Esophagus muscularis mucosa (tissue), 3 donors: ENCODE data around the gene RALGPS2.

Source experiments
- POLR2A ChIP-seq: fragments of 450-650 bp; IDR thresholded peaks from one replicate; pipeline ENCODE4 v1.6.1; 2017; ENCODE audit warnings: antibody characterized with exemption, moderate library complexity, mild to moderate bottlenecking, low read depth
- TF ChIP-seq, protein P1 (sequence below), 3 experiments: fragments of 200-600 bp in 2 of 3; fragments of 450-650 bp in 1 of 3; sonication (generic) in 2 of 3; IDR thresholded peaks; one replicate each; pipeline ENCODE4 v1.5.1; 2017 to 2019; ENCODE audit warnings: antibody characterized with exemption in 3 of 3, mild to moderate bottlenecking in 2 of 3, moderate library complexity in 1 of 3

DNA sequence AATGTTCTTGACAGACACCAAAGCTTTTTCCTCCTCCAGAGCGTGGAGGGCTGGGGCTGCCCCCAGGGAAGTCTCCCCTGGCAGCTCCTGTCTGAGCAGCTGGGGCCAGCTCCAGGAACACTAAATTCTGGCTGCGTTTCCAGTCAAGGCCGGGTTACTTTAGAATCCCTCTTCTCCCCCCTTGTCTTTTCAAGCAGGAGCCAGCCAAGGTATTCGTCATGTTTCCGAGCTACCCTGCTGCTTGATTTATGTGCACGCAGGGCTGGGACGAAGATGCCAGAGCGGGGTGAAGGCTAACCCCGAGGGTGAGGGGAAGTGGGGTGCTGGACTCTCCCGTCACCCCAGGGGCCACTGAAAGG lies 213.9 kb downstream of the RALGPS2 start:
- TF ChIP-seq, protein P1, sequence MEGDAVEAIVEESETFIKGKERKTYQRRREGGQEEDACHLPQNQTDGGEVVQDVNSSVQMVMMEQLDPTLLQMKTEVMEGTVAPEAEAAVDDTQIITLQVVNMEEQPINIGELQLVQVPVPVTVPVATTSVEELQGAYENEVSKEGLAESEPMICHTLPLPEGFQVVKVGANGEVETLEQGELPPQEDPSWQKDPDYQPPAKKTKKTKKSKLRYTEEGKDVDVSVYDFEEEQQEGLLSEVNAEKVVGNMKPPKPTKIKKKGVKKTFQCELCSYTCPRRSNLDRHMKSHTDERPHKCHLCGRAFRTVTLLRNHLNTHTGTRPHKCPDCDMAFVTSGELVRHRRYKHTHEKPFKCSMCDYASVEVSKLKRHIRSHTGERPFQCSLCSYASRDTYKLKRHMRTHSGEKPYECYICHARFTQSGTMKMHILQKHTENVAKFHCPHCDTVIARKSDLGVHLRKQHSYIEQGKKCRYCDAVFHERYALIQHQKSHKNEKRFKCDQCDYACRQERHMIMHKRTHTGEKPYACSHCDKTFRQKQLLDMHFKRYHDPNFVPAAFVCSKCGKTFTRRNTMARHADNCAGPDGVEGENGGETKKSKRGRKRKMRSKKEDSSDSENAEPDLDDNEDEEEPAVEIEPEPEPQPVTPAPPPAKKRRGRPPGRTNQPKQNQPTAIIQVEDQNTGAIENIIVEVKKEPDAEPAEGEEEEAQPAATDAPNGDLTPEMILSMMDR (IDR thresholded peaks at IDR 0.05) = no peak
- TF ChIP-seq POLR2A = no peak
